Hepatocyte (in vitro differentiated cells): ENCODE data around the gene SH3GL2.

Experiments used
- EZH2 ChIP-seq: fragments of 200-600 bp; sonication (generic); IDR thresholded peaks from 2 replicates; pipeline ENCODE4 v1.6.1; 2016; ENCODE audit warnings: antibody characterized with exemption, mild to moderate bottlenecking, borderline replicate concordance
- EZH2phosphoT487 ChIP-seq: fragments of 200-600 bp; sonication (generic); IDR thresholded peaks from one replicate; pipeline ENCODE4 v1.6.1; 2018; ENCODE audit warnings: antibody characterized with exemption, mild to moderate bottlenecking, low read depth, moderate library complexity; ENCODE audit not compliant: unreplicated experiment, severe bottlenecking
- TF ChIP-seq, protein P1 (sequence below): fragments of 200-600 bp; sonication (generic); IDR thresholded peaks from 2 replicates; pipeline ENCODE4 v1.5.1; 2016; ENCODE audit warnings: antibody characterized with exemption, mild to moderate bottlenecking; ENCODE audit not compliant: poor library complexity

DNA sequence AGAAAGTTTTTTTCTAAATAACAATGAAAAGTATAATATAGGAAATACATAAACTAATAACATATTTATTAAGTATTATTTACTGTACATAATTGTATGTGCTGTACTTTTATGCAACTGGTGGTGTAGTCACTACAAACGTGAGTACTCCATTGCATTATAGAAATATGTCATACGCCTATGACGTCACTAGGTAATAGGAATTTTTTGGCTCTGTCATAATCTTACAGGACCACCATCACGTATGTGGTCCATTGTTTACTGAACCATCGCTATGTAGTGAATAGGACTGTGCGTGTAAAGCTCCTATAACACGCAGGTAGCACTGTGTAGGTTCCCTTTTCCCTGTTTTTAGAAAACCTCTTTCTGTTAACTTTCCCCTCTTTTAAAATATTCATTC is 255.0 kb downstream of the SH3GL2 start:
- TF ChIP-seq, protein P1, sequence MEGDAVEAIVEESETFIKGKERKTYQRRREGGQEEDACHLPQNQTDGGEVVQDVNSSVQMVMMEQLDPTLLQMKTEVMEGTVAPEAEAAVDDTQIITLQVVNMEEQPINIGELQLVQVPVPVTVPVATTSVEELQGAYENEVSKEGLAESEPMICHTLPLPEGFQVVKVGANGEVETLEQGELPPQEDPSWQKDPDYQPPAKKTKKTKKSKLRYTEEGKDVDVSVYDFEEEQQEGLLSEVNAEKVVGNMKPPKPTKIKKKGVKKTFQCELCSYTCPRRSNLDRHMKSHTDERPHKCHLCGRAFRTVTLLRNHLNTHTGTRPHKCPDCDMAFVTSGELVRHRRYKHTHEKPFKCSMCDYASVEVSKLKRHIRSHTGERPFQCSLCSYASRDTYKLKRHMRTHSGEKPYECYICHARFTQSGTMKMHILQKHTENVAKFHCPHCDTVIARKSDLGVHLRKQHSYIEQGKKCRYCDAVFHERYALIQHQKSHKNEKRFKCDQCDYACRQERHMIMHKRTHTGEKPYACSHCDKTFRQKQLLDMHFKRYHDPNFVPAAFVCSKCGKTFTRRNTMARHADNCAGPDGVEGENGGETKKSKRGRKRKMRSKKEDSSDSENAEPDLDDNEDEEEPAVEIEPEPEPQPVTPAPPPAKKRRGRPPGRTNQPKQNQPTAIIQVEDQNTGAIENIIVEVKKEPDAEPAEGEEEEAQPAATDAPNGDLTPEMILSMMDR: no peak
- TF ChIP-seq EZH2phosphoT487 (no peak), EZH2 (no peak)
